H9 (cell line): ENCODE measurements around the gene CALM1. TPM values are rescaled to one million over a fixed set of nuclear protein-coding genes. Genes with fewer than 3 reads are reported as not detected.
A peak's percentile ranks its signal among the peaks of the same experiment; 100 is the strongest.

ENCODE experiments used
- DNase-seq: peaks from one replicate; pipeline ENCODE4 v3.0.0-alpha.2; 2017
- H2AFZ ChIP-seq: one replicate; pipeline ENCODE4 v1.6.1; 2013; ENCODE audit warnings: mild to moderate bottlenecking, low read length, control low read depth, moderate library complexity
- H2AK5ac ChIP-seq: 2 replicates; pipeline ENCODE4 v1.6.1; 2013; ENCODE audit warnings: low read length, control low read depth, mixed read lengths; ENCODE audit not compliant: insufficient read length
- H2BK120ac ChIP-seq: one replicate; pipeline ENCODE4 v1.6.1; 2013; ENCODE audit warnings: low read depth, mild to moderate bottlenecking, low read length, control low read depth, inconsistent platforms; ENCODE audit not compliant: poor library complexity, severe bottlenecking
- H2BK12ac ChIP-seq: 2 replicates; pipeline ENCODE4 v1.6.1; 2013; ENCODE audit warnings: low read length, control low read depth, mixed read lengths, low read depth; ENCODE audit not compliant: insufficient read length
- H2BK15ac ChIP-seq: 2 replicates; pipeline ENCODE4 v1.6.1; 2013; ENCODE audit warnings: low read depth, low read length, control low read depth
- H2BK20ac ChIP-seq: one replicate; pipeline ENCODE4 v1.6.1; 2013; ENCODE audit warnings: low read depth, mild to moderate bottlenecking, low read length, control low read depth, inconsistent platforms; ENCODE audit not compliant: poor library complexity, severe bottlenecking
- H2BK5ac ChIP-seq: 2 replicates; pipeline ENCODE4 v1.6.1; 2013; ENCODE audit warnings: low read length, control low read depth, mixed read lengths; ENCODE audit not compliant: insufficient read length
- H3K14ac ChIP-seq: 2 replicates; pipeline ENCODE4 v1.6.1; 2013; ENCODE audit warnings: low read length, control low read depth; ENCODE audit not compliant: insufficient read depth
- H3K18ac ChIP-seq: 2 replicates; pipeline ENCODE4 v1.6.1; 2013; ENCODE audit warnings: low read depth, mild to moderate bottlenecking, mixed read lengths, low read length, control low read depth; ENCODE audit not compliant: insufficient read length
- H3K23ac ChIP-seq: 2 replicates; pipeline ENCODE4 v1.6.1; 2013; ENCODE audit warnings: low read length, control low read depth, mixed read lengths, low read depth; ENCODE audit not compliant: insufficient read length
- H3K23me2 ChIP-seq: 2 replicates; pipeline ENCODE4 v1.6.1; 2013; ENCODE audit warnings: low read depth, mild to moderate bottlenecking, mixed read lengths, low read length, control low read depth; ENCODE audit not compliant: insufficient read length, poor library complexity, severe bottlenecking
- H3K27ac ChIP-seq: 2 replicates; pipeline ENCODE4 v1.5.1; 2013; ENCODE audit warnings: low read length, control low read depth, mixed read lengths, low read depth; ENCODE audit not compliant: insufficient read length
- H3K27me3 ChIP-seq: 2 replicates; pipeline ENCODE4 v1.6.1; 2013; ENCODE audit warnings: low read length, control low read depth, inconsistent platforms; ENCODE audit not compliant: insufficient read depth
- H3K4ac ChIP-seq: 2 replicates; pipeline ENCODE4 v1.6.1; 2013; ENCODE audit warnings: low read depth, mild to moderate bottlenecking, control low read depth, inconsistent platforms, low read length, moderate library complexity
- H3K4me1 ChIP-seq: 2 replicates; pipeline ENCODE4 v1.6.1; 2013; ENCODE audit warnings: low read length, control low read depth, inconsistent platforms; ENCODE audit not compliant: insufficient read depth
- H3K4me2 ChIP-seq: 2 replicates; pipeline ENCODE4 v1.6.1; 2013; ENCODE audit warnings: low read length, control low read depth, mixed read lengths; ENCODE audit not compliant: insufficient read length, insufficient read depth
- H3K56ac ChIP-seq: 2 replicates; pipeline ENCODE4 v1.6.1; 2013; ENCODE audit warnings: low read depth, mild to moderate bottlenecking, mixed read lengths, low read length, control low read depth; ENCODE audit not compliant: insufficient read length
- H3K79me1 ChIP-seq: 2 replicates; pipeline ENCODE4 v1.6.1; 2013; ENCODE audit warnings: low read depth, mild to moderate bottlenecking, moderate library complexity, low read length, control low read depth, inconsistent platforms; ENCODE audit not compliant: insufficient read depth, poor library complexity, severe bottlenecking
- H3K79me2 ChIP-seq: 2 replicates; pipeline ENCODE4 v1.6.1; 2013; ENCODE audit warnings: low read length, control low read depth, inconsistent platforms; ENCODE audit not compliant: insufficient read depth
- H3K9ac ChIP-seq: 2 replicates; pipeline ENCODE4 v1.6.1; 2013; ENCODE audit warnings: low read length, control low read depth, mixed read lengths; ENCODE audit not compliant: insufficient read length; ENCODE audit errors: extremely low read depth
- H3K9me3 ChIP-seq: one replicate; pipeline ENCODE4 v1.6.1; 2013; ENCODE audit warnings: low read depth, low read length, inconsistent platforms; ENCODE audit not compliant: control insufficient read depth
- H3T11ph ChIP-seq: one replicate; pipeline ENCODE4 v1.6.1; 2013; ENCODE audit warnings: mild to moderate bottlenecking, low read length, control low read depth, inconsistent platforms
- H4K20me1 ChIP-seq: one replicate; pipeline ENCODE4 v1.6.1; 2013; ENCODE audit not compliant: control insufficient read depth, insufficient read length, insufficient read depth
- H4K5ac ChIP-seq: 2 replicates; pipeline ENCODE4 v1.6.1; 2013; ENCODE audit warnings: low read depth, mild to moderate bottlenecking, mixed read lengths, low read length, control low read depth; ENCODE audit not compliant: insufficient read length
- H4K8ac ChIP-seq: replicated peaks from 2 replicates; pipeline ENCODE4 v1.6.1; 2013; ENCODE audit warnings: low read length, control low read depth, mixed read lengths, low read depth; ENCODE audit not compliant: insufficient read length
- H4K91ac ChIP-seq: 2 replicates; pipeline ENCODE4 v1.6.1; 2013; ENCODE audit warnings: low read depth, mild to moderate bottlenecking, moderate library complexity, mixed read lengths, low read length, control low read depth; ENCODE audit not compliant: insufficient read length
- H3K27ac Mint-ChIP-seq, 3 experiments: 2 replicates in 2 of 3; 3 replicates in 1 of 3; pipeline ENCODE4 v1.8.0; 2020 to 2021; ENCODE audit warnings: mixed read lengths in 3 of 3, mild to moderate bottlenecking in 1 of 3, moderate library complexity in 1 of 3
- H3K27me3 Mint-ChIP-seq: 2 replicates; pipeline ENCODE4 v1.8.0; 2021; ENCODE audit warnings: low read depth, mild to moderate bottlenecking, moderate library complexity, mixed read lengths
- H3K36me3 Mint-ChIP-seq, 3 experiments: 2 replicates in 2 of 3; 3 replicates in 1 of 3; pipeline ENCODE4 v1.8.0; 2020 to 2021; ENCODE audit warnings: low read depth in 3 of 3, mixed read lengths in 3 of 3; ENCODE audit not compliant: insufficient read depth in 1 of 3
- H3K4me1 Mint-ChIP-seq, 2 experiments: 2 replicates each; pipeline ENCODE4 v1.8.0; 2020; ENCODE audit warnings: mixed read lengths in 2 of 2
- H3K4me3 Mint-ChIP-seq, 2 experiments: 2 replicates in 1 of 2; 3 replicates in 1 of 2; pipeline ENCODE4 v1.8.0; 2020 to 2021; ENCODE audit warnings: mild to moderate bottlenecking in 2 of 2, mixed read lengths in 2 of 2, moderate library complexity in 1 of 2
- H3K9me3 Mint-ChIP-seq, 2 experiments: 2 replicates in 1 of 2; 3 replicates in 1 of 2; pipeline ENCODE4 v1.8.0; 2020; ENCODE audit warnings: mild to moderate bottlenecking in 2 of 2, mixed read lengths in 2 of 2, moderate library complexity in 1 of 2
- WGBS: extraction: QIAGEN DNeasy Blood & Tissue Kit; methylation state at CpG from one replicate; pipeline ENCODE4 v1.1.7; 2013; ENCODE audit warnings: missing lambda C conversion rate, low lambda C conversion rate, mixed read lengths; ENCODE audit not compliant: insufficient read length; ENCODE audit errors: extremely low coverage; 5-methylcytosine and 5-hydroxymethylcytosine counted together
- total RNA-seq: library from RNA; stranded (reverse); gene quantifications from 2 replicates; pipeline ENCODE4 v1.2.1, GENCODE V29; 2021
- TF ChIP-seq, protein P1 (sequence below): fragments of 200-600 bp; sonication (generic); conservative IDR thresholded peaks from 3 replicates; pipeline ENCODE4 v1.8.0; 2021; ENCODE audit warnings: antibody characterized with exemption, mild to moderate bottlenecking

The CALM1 gene
- total RNA-seq, 1 experiment from 2014 or later, result 354 TPM

GRCh38 chr14:90440021-90440451, 43.2 kb downstream of the CALM1 start:
- H3K36me3 Mint-ChIP-seq, result no peaks in the 10 kb centered on the region; a peak in 1 of 7 replicates
- H4K20me1 ChIP-seq, result no peaks in the 10 kb centered on the region
- no peak overlapping the region for H2AK5ac ChIP-seq
- no peaks in the 10 kb centered on the region; the same call in 1 of the 2 replicates for H3K27me3 Mint-ChIP-seq
- no peak overlapping the region for H3K56ac ChIP-seq
- no peak overlapping the region for H3K4ac ChIP-seq
- no peaks in the 10 kb centered on the region for H3K79me1 ChIP-seq
- peak overlapping the region; percentile 8 for H3K4me2 ChIP-seq
- H3K4me1 ChIP-seq, result peaks cover 6% of the 10 kb centered on the region; the same call in 1 of the 2 replicates
- no peak overlapping the region for H4K8ac ChIP-seq
- H3T11ph ChIP-seq, result no peak overlapping the region
- H3K9me3 ChIP-seq, result no peaks in the 10 kb centered on the region
- H3K23ac ChIP-seq, result no peak overlapping the region
- H3K4me3 Mint-ChIP-seq, result peak overlapping the region; percentile 12 to 20; a peak in 3 of 5 replicates
- peak; percentile 49 for DNase-seq
- H4K5ac ChIP-seq, result no peak overlapping the region
- H3K9ac ChIP-seq, result no peak overlapping the region
- H2BK5ac ChIP-seq, result no peak overlapping the region
- H3K27ac ChIP-seq, result peak overlapping the region; percentile 42
- no peaks in the 10 kb centered on the region for H3K23me2 ChIP-seq
- TF ChIP-seq, protein P1, sequence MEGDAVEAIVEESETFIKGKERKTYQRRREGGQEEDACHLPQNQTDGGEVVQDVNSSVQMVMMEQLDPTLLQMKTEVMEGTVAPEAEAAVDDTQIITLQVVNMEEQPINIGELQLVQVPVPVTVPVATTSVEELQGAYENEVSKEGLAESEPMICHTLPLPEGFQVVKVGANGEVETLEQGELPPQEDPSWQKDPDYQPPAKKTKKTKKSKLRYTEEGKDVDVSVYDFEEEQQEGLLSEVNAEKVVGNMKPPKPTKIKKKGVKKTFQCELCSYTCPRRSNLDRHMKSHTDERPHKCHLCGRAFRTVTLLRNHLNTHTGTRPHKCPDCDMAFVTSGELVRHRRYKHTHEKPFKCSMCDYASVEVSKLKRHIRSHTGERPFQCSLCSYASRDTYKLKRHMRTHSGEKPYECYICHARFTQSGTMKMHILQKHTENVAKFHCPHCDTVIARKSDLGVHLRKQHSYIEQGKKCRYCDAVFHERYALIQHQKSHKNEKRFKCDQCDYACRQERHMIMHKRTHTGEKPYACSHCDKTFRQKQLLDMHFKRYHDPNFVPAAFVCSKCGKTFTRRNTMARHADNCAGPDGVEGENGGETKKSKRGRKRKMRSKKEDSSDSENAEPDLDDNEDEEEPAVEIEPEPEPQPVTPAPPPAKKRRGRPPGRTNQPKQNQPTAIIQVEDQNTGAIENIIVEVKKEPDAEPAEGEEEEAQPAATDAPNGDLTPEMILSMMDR, result no peak
- no peak overlapping the region for H4K91ac ChIP-seq
- peak overlapping the region; percentile 11 for H3K18ac ChIP-seq
- no peak overlapping the region for H2BK20ac ChIP-seq
- H2BK120ac ChIP-seq, result no peak overlapping the region
- H3K14ac ChIP-seq, result peak overlapping the region; percentile 39; the same call in 1 of the 2 replicates
- H3K27me3 ChIP-seq, result no peaks in the 10 kb centered on the region
- peaks cover 48 to 52% of the 10 kb centered on the region in 2 experiments for H3K4me1 Mint-ChIP-seq
- H3K27ac Mint-ChIP-seq, result peak overlapping the region; percentile 81 to 94 (median 93)
- H2AFZ ChIP-seq, result peak overlapping the region; percentile 48
- no peaks in the 10 kb centered on the region for H3K79me2 ChIP-seq
- no peak overlapping the region for H2BK15ac ChIP-seq
- no peak overlapping the region for H2BK12ac ChIP-seq
- H3K9me3 Mint-ChIP-seq, result no peaks in the 10 kb centered on the region; a peak in 1 of 5 replicates
- WGBS, result no CpG with 5 or more reads among the region's 5 CpGs
